Neuronal stem cell (in vitro differentiated cells): Measurements from ENCODE around the gene NFIB.

ENCODE experiments used
- DNase-seq: peaks from one replicate; pipeline ENCODE4 v3.0.0-alpha.2; 2013; ENCODE audit warnings: low spot score
- H2AFZ ChIP-seq: one replicate; pipeline ENCODE4 v1.6.1; 2013; ENCODE audit warnings: mild to moderate bottlenecking, low read length, inconsistent platforms
- H2AK5ac ChIP-seq: 2 replicates; pipeline ENCODE4 v1.6.1; 2013; ENCODE audit warnings: low read depth, mild to moderate bottlenecking, inconsistent platforms, low read length, moderate library complexity, mixed read lengths
- H2BK120ac ChIP-seq: 2 replicates; pipeline ENCODE4 v1.6.1; 2013; ENCODE audit warnings: low read depth, mild to moderate bottlenecking, inconsistent platforms, low read length, moderate library complexity, mixed read lengths
- H2BK12ac ChIP-seq: one replicate; pipeline ENCODE4 v1.6.1; 2013; ENCODE audit warnings: low read length, inconsistent platforms
- H2BK15ac ChIP-seq: 2 replicates; pipeline ENCODE4 v1.6.1; 2013; ENCODE audit warnings: mild to moderate bottlenecking, low read length, inconsistent platforms, mixed read lengths
- H2BK5ac ChIP-seq: one replicate; pipeline ENCODE4 v1.6.1; 2013; ENCODE audit warnings: inconsistent platforms, mild to moderate bottlenecking, low read length, moderate library complexity
- H3K14ac ChIP-seq: one replicate; pipeline ENCODE4 v1.6.1; 2013; ENCODE audit warnings: low read length, inconsistent platforms
- H3K18ac ChIP-seq: 2 replicates; pipeline ENCODE4 v1.6.1; 2013; ENCODE audit warnings: low read length, inconsistent platforms
- H3K23ac ChIP-seq: 2 replicates; pipeline ENCODE4 v1.6.1; 2013; ENCODE audit warnings: low read depth, mild to moderate bottlenecking, mixed read lengths, low read length, inconsistent platforms; ENCODE audit not compliant: poor library complexity
- H3K27ac ChIP-seq: replicated peaks from 3 replicates; pipeline ENCODE4 v1.5.1; 2013; ENCODE audit warnings: low read length, inconsistent platforms
- H3K27me3 ChIP-seq, 3 experiments: 2 replicates each; pipeline ENCODE4 v1.6.1; 2013; ENCODE audit warnings: low read length in 3 of 3, mild to moderate bottlenecking in 2 of 3, inconsistent platforms in 1 of 3, low read depth in 1 of 3, mixed read lengths in 1 of 3, moderate library complexity in 1 of 3; ENCODE audit not compliant: control insufficient read depth in 3 of 3, insufficient read depth in 3 of 3
- H3K36me3 ChIP-seq, 2 donors: replicated peaks in 1 of 2; 2 replicates each; pipeline ENCODE4 v1.6.1; 2013; ENCODE audit warnings: low read length in 2 of 2; ENCODE audit not compliant: control insufficient read depth in 2 of 2, insufficient read depth in 2 of 2
- H3K4ac ChIP-seq: 2 replicates; pipeline ENCODE4 v1.6.1; 2013; ENCODE audit warnings: inconsistent platforms, mild to moderate bottlenecking, low read length, moderate library complexity
- H3K4me1 ChIP-seq, 2 donors: 1 replicate in 1 of 2; 2 replicates in 1 of 2; pipeline ENCODE4 v1.6.1; 2013; ENCODE audit warnings: low read length in 2 of 2, low read depth in 1 of 2; ENCODE audit not compliant: control insufficient read depth in 2 of 2, insufficient read depth in 1 of 2
- H3K4me2 ChIP-seq: one replicate; pipeline ENCODE4 v1.6.1; 2013; ENCODE audit warnings: mild to moderate bottlenecking, low read length, inconsistent platforms; ENCODE audit not compliant: insufficient read depth, poor library complexity, severe bottlenecking
- H3K4me3 ChIP-seq, 2 donors: 2 replicates each; pipeline ENCODE4 v1.5.1; 2013; ENCODE audit warnings: low read length in 2 of 2, mild to moderate bottlenecking in 2 of 2, inconsistent platforms in 1 of 2, moderate library complexity in 1 of 2
- H3K79me1 ChIP-seq: one replicate; pipeline ENCODE4 v1.6.1; 2013; ENCODE audit warnings: low read depth, mild to moderate bottlenecking, inconsistent platforms, low read length, moderate library complexity
- H3K9ac ChIP-seq: one replicate; pipeline ENCODE4 v1.6.1; 2013; ENCODE audit warnings: mild to moderate bottlenecking, low read depth, low read length, inconsistent platforms; ENCODE audit not compliant: poor library complexity
- H3K9me3 ChIP-seq, 2 donors: replicated peaks in 1 of 2; 2 replicates each; pipeline versions ENCODE3 to v1.6.1; 2013; ENCODE audit warnings: low read length in 2 of 2, mild to moderate bottlenecking in 2 of 2, inconsistent platforms in 1 of 2, low read depth in 1 of 2, mixed read lengths in 1 of 2, moderate library complexity in 1 of 2; ENCODE audit not compliant: control insufficient read depth in 2 of 2, insufficient read depth in 1 of 2
- H4K8ac ChIP-seq: one replicate; pipeline ENCODE4 v1.6.1; 2013; ENCODE audit warnings: low read depth, mild to moderate bottlenecking, inconsistent platforms, low read length, moderate library complexity
- H4K91ac ChIP-seq: one replicate; pipeline ENCODE4 v1.6.1; 2013; ENCODE audit warnings: low read length, low read depth, mild to moderate bottlenecking, inconsistent platforms; ENCODE audit not compliant: poor library complexity
- WGBS, 2 donors: extraction: QIAGEN DNeasy Blood & Tissue Kit; methylation state at CpG; one replicate each; pipeline ENCODE4 v1.1.7; 2013; ENCODE audit warnings: missing lambda C conversion rate in 2 of 2, mixed read lengths in 1 of 2; ENCODE audit not compliant: insufficient read length in 2 of 2, insufficient replicate concordance in 1 of 2; ENCODE audit errors: extremely low coverage in 2 of 2; 5-methylcytosine and 5-hydroxymethylcytosine counted together

NFIB gene

DNA sequence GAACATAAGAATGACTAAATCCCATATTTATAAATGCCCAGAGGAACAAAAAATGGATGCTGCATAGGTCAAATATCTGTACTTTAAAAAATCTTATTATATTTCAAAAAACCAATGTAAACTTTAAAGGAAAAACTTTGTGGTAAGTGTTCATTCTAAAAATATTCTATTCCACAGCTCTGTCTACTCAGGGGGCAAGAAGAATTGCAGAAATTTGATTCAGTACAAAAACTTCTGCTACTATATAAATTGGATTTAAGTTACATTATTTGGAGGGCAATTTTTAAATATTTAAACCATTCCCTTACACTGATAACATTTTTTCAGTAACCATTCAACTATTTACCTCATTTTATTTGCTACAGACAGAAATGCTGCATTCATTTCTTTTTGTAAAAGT lies 32.1 kb downstream of the NFIB start:
- Histone ChIP-seq H3K79me1 (no peaks in the 10 kb centered on the region), H3K4me3 (no peak overlapping the region), H3K4me1 (peaks cover 0 to 4% of the 10 kb centered on the region in 2 donors), H3K14ac (no peak overlapping the region), H3K4ac (no peak overlapping the region), H3K23ac (no peak overlapping the region), H2AFZ (no peak overlapping the region), H3K9me3 (no peaks in the 10 kb centered on the region), H2BK15ac (no peak overlapping the region), H3K18ac (no peak overlapping the region), H3K27ac (no peak overlapping the region), H4K8ac (no peak overlapping the region), H3K9ac (no peak overlapping the region), H3K36me3 (no peaks in the 10 kb centered on the region), H2BK5ac (no peak overlapping the region), H2BK120ac (no peak overlapping the region), H4K91ac (no peak overlapping the region), H2AK5ac (no peak overlapping the region), H3K27me3 (no peaks in the 10 kb centered on the region), H3K4me2 (no peak overlapping the region), H2BK12ac (no peak overlapping the region)
- no peak for DNase-seq

DNA sequence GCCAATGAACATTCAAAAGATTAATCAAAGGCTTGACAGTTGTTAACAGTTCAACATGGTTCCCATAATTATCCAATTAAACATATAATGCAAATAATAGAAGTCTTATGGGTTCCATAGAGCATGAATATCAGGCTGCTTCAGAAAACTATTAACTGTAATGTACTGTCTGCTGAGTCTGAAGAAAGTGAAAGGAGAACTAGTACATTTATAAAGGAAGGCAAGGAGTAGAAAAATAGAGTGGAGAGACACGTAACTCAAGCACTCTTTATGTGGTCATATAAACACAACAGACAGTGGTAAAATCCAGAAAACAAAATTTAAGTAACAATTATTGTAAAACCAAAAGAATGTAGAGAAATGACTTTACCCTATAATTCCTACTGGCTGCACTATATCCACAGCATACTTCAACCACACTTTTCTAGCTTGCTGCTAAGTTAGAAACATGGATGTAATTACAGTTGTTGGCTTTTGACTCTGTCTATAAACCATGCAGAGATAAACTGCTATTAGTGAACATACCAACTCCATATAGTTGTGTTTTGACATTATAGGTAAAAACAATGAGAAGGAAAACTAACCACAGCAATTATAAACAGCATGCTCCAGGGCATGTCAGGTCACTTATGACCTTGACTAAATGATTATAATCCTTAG lies 32.7 kb downstream of the NFIB start:
- H3K18ac ChIP-seq = no peak overlapping the region
- H3K27me3 ChIP-seq = no peaks in the 10 kb centered on the region
- H3K23ac ChIP-seq = no peak overlapping the region
- no peak overlapping the region for H4K8ac ChIP-seq
- H3K9ac ChIP-seq = no peak overlapping the region
- no CpG with 5 or more reads among the region's 1 CpG for WGBS, 2 donors
- no peak overlapping the region for H3K14ac ChIP-seq
- no peak overlapping the region for H2BK12ac ChIP-seq
- no peak overlapping the region for H3K4me3 ChIP-seq
- H2AFZ ChIP-seq = no peak overlapping the region
- H3K36me3 ChIP-seq = no peaks in the 10 kb centered on the region
- no peak for DNase-seq
- no peak overlapping the region for H2AK5ac ChIP-seq
- no peak overlapping the region for H2BK120ac ChIP-seq
- no peak overlapping the region for H2BK5ac ChIP-seq
- H3K27ac ChIP-seq = no peak overlapping the region
- no peak overlapping the region for H2BK15ac ChIP-seq
- no peak overlapping the region for H4K91ac ChIP-seq
- no peaks in the 10 kb centered on the region for H3K79me1 ChIP-seq
- H3K4me1 ChIP-seq = peaks cover 0 to 4% of the 10 kb centered on the region in 2 donors
- no peak overlapping the region for H3K4ac ChIP-seq
- H3K9me3 ChIP-seq = no peaks in the 10 kb centered on the region
- H3K4me2 ChIP-seq = no peak overlapping the region

DNA sequence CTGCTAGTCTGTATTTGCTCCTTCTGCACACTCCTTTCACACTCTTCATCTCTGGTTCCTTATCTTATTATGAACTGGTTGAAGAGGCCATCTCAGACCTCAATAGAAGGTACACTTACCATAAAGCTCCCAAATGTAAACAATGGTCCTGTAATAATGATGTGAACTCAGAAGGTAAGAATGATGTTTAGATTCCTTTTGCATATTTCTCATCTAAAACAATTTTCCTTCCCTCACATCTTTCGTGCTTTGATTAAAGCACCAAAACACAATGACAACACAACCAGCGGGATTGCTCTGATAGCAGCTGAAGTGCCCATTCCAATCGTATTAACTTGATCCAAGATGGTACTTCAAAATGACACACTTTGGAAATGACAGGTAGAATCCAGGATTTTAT lies 34.3 kb downstream of the NFIB start:
- H3K27ac ChIP-seq = no peak overlapping the region
- DNase-seq = no peak
- H3K9me3 ChIP-seq = no peaks in the 10 kb centered on the region
- no peak overlapping the region for H4K8ac ChIP-seq
- H2BK12ac ChIP-seq = no peak overlapping the region
- H3K27me3 ChIP-seq = no peaks in the 10 kb centered on the region
- no peak overlapping the region for H3K4me2 ChIP-seq
- no peak overlapping the region for H3K14ac ChIP-seq
- H3K4me3 ChIP-seq = no peak overlapping the region
- no peak overlapping the region for H4K91ac ChIP-seq
- H3K4ac ChIP-seq = no peak overlapping the region
- H2BK5ac ChIP-seq = no peak overlapping the region
- peaks cover under 1 to 8% of the 10 kb centered on the region in 2 donors for H3K4me1 ChIP-seq
- H3K23ac ChIP-seq = no peak overlapping the region
- no peak overlapping the region for H2AK5ac ChIP-seq
- no peak overlapping the region for H3K18ac ChIP-seq
- no CpG with 5 or more reads among the region's 3 CpGs for WGBS, 2 donors
- H2AFZ ChIP-seq = no peak overlapping the region
- H3K9ac ChIP-seq = no peak overlapping the region
- H2BK15ac ChIP-seq = no peak overlapping the region
- H2BK120ac ChIP-seq = no peak overlapping the region
- no peaks in the 10 kb centered on the region for H3K36me3 ChIP-seq
- no peaks in the 10 kb centered on the region for H3K79me1 ChIP-seq

DNA sequence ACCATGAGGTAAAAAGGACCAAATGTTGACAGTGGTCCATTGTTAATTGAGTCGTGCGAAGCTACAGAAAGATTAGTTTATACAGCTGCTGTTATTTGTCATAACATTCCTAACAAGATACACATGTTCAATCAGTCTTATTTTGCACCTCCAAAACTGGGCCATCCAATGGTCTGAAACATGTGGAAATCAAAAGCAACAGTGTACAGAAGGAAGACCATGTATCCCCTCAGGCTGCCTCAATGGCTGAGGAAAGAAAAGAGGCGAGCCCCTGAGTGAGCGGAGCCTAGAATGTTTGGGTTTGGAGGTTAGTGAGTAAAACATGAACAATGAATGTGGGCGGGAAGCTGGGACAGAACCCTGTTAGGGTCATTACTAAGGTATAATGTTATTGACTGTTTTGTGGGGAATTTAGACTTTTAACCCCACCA lies 35.6 kb downstream of the NFIB start:
- no peak for DNase-seq
- no peaks in the 10 kb centered on the region for H3K36me3 ChIP-seq

More for the DNA sequence above, 35.6 kb downstream of the NFIB start:
- H3K9me3 ChIP-seq = no peaks in the 10 kb centered on the region
- no peak overlapping the region for H3K18ac ChIP-seq
- H4K8ac ChIP-seq = no peak overlapping the region
- H2BK15ac ChIP-seq = no peak overlapping the region
- H2BK12ac ChIP-seq = no peak overlapping the region
- H3K4me2 ChIP-seq = no peak overlapping the region
- H3K23ac ChIP-seq = no peak overlapping the region
- H3K79me1 ChIP-seq = no peaks in the 10 kb centered on the region
- no peak overlapping the region for H3K9ac ChIP-seq
- H2BK120ac ChIP-seq = no peak overlapping the region
- H4K91ac ChIP-seq = no peak overlapping the region
- H3K27ac ChIP-seq = no peak overlapping the region
- no CpG with 5 or more reads among the region's 5 CpGs for WGBS, 2 donors
- peaks cover 7 to 20% of the 10 kb centered on the region in 2 donors for H3K4me1 ChIP-seq
- H3K14ac ChIP-seq = no peak overlapping the region
- no peak overlapping the region for H2AK5ac ChIP-seq
- H2AFZ ChIP-seq = no peak overlapping the region
- no peak overlapping the region for H2BK5ac ChIP-seq
- no peak overlapping the region for H3K4ac ChIP-seq
- no peaks in the 10 kb centered on the region for H3K27me3 ChIP-seq
- H3K4me3 ChIP-seq = no peak overlapping the region
